NT2/D1 (cell line): Measurements from ENCODE around the gene CCDC77.

ENCODE experiments used
- SUZ12 ChIP-seq: IDR thresholded peaks from 2 replicates; pipeline ENCODE4 v1.6.1; 2011; ENCODE audit not compliant: insufficient read length, insufficient read depth; ENCODE audit errors: extremely low read depth
- ZNF274 ChIP-seq: IDR thresholded peaks from 2 replicates; pipeline ENCODE4 v1.6.1; 2011; ENCODE audit warnings: mild to moderate bottlenecking, low read depth, low read length

GRCh38 chr12:447141-447540 is 45.7 kb downstream of the CCDC77 start:
- TF ChIP-seq ZNF274: no peak
- TF ChIP-seq SUZ12: no peak
